Chondrocyte (in vitro differentiated cells): Measurements from ENCODE around the gene MGST2. TPM values are rescaled to one million over a fixed set of nuclear protein-coding genes. Genes with fewer than 3 reads are reported as not detected.
A peak's percentile ranks its signal among the peaks of the same experiment; 100 is the strongest.
"Not testable (repeated sequence)": the region's sequence is repeated elsewhere in the genome, so short reads cannot be mapped to it uniquely, and the experiment has no call there.

Source experiments
- DNase-seq: peaks from one replicate; pipeline ENCODE4 v3.0.0; 2021; ENCODE audit warnings: mixed read lengths, low spot score
- H3K27ac Mint-ChIP-seq: one replicate; pipeline ENCODE4 v1.8.0; 2021; ENCODE audit warnings: mild to moderate bottlenecking, moderate library complexity, mixed read lengths; ENCODE audit not compliant: unreplicated experiment
- H3K27me3 Mint-ChIP-seq: 2 replicates; pipeline ENCODE4 v1.8.0; 2021; ENCODE audit warnings: low read depth, mixed read lengths
- H3K36me3 Mint-ChIP-seq: 2 replicates; pipeline ENCODE4 v1.8.0; 2021; ENCODE audit warnings: low read depth, mixed read lengths
- H3K4me1 Mint-ChIP-seq: 2 replicates; pipeline ENCODE4 v1.8.0; 2021; ENCODE audit warnings: low read depth, mild to moderate bottlenecking, mixed read lengths
- H3K4me3 Mint-ChIP-seq: one replicate; pipeline ENCODE4 v1.8.0; 2021; ENCODE audit warnings: mild to moderate bottlenecking, moderate library complexity, mixed read lengths; ENCODE audit not compliant: unreplicated experiment
- H3K9me3 Mint-ChIP-seq: 2 replicates; pipeline ENCODE4 v1.8.0; 2021; ENCODE audit warnings: low read depth, mixed read lengths
- total RNA-seq: library from RNA; stranded (reverse); gene quantifications from 3 replicates; pipeline ENCODE4 v1.2.1, GENCODE V29; 2021
- TF ChIP-seq, protein P1 (sequence below): fragments of 200-600 bp; sonication (generic); IDR thresholded peaks from 2 replicates; pipeline ENCODE4 v1.5.0; 2021; ENCODE audit warnings: antibody characterized with exemption, mild to moderate bottlenecking, moderate library complexity

Gene MGST2
- total RNA-seq, 1 donor from 2014 or later, result 23.7 TPM

DNA sequence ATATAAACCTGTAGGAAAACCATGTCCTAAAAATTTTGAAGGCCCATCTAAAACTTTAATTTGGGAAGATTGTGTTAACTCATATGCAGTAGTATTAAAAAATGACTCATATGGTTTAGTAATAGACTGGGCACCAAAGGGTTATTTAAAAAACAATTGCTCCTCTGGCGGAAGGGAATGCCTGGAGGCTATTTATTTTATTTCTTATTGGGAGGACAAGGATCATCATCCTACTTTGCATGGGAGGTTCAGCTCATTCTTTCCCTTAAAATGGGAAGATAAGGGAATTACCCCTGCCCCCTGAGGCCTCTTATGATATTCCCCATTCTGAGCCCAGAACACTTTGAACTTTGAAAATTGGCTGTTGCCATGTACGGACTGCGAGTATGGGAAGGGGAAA, 29.7 kb upstream of the MGST2 start:
- H3K27me3 Mint-ChIP-seq, result peaks cover 10% of the 10 kb centered on the region
- no peak overlapping the region for H3K27ac Mint-ChIP-seq
- TF ChIP-seq, protein P1, sequence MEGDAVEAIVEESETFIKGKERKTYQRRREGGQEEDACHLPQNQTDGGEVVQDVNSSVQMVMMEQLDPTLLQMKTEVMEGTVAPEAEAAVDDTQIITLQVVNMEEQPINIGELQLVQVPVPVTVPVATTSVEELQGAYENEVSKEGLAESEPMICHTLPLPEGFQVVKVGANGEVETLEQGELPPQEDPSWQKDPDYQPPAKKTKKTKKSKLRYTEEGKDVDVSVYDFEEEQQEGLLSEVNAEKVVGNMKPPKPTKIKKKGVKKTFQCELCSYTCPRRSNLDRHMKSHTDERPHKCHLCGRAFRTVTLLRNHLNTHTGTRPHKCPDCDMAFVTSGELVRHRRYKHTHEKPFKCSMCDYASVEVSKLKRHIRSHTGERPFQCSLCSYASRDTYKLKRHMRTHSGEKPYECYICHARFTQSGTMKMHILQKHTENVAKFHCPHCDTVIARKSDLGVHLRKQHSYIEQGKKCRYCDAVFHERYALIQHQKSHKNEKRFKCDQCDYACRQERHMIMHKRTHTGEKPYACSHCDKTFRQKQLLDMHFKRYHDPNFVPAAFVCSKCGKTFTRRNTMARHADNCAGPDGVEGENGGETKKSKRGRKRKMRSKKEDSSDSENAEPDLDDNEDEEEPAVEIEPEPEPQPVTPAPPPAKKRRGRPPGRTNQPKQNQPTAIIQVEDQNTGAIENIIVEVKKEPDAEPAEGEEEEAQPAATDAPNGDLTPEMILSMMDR, result no peak
- H3K36me3 Mint-ChIP-seq, result peaks cover 6% of the 10 kb centered on the region
- DNase-seq, result no peak
- no peak overlapping the region for H3K4me3 Mint-ChIP-seq
- peaks cover 15% of the 10 kb centered on the region for H3K9me3 Mint-ChIP-seq
- peaks cover 2% of the 10 kb centered on the region for H3K4me1 Mint-ChIP-seq

DNA sequence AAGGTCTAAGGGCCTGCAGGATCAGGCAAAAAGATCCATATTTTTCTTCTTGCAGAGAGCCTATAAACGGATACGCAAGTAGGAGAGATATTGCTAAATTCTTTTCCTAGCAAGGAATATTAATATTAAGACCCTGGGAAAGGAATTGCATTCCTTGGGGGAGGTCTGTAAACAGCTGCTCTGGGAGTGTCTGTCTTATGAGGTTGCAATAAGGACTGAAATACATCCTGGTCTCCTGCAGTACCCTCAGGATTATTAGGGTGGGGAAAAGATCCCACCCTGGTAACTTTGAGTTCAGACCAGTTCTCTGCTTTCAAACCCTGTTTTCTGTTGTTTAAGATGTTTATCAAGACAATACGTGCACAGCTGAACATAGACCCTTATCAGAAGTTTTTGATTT, 27.3 kb upstream of the MGST2 start:
- not testable (repeated sequence) for H3K4me3 Mint-ChIP-seq, H3K27ac Mint-ChIP-seq, H3K27me3 Mint-ChIP-seq, DNase-seq, H3K36me3 Mint-ChIP-seq
- Mint-ChIP-seq H3K9me3 (peaks cover 15% of the 10 kb centered on the region), H3K4me1 (peaks cover 18% of the 10 kb centered on the region)

GRCh38 chr4:139639654-139640053, 26.0 kb upstream of the MGST2 start:
- DNase-seq, result no peak
- peaks cover 15% of the 10 kb centered on the region for H3K4me1 Mint-ChIP-seq
- H3K9me3 Mint-ChIP-seq, result peaks cover 15% of the 10 kb centered on the region
- no peaks in the 10 kb centered on the region for H3K27me3 Mint-ChIP-seq
- peaks cover 6% of the 10 kb centered on the region for H3K36me3 Mint-ChIP-seq
- TF ChIP-seq, protein P1, result no peak
- H3K27ac Mint-ChIP-seq, result no peak overlapping the region
- no peak overlapping the region for H3K4me3 Mint-ChIP-seq

GRCh38 chr4:139641218-139641617, 24.4 kb upstream of the MGST2 start:
- H3K36me3 Mint-ChIP-seq, result peaks cover 6% of the 10 kb centered on the region
- peaks cover 15% of the 10 kb centered on the region for H3K9me3 Mint-ChIP-seq
- H3K4me3 Mint-ChIP-seq, result no peak overlapping the region
- H3K4me1 Mint-ChIP-seq, result peaks cover 15% of the 10 kb centered on the region
- H3K27me3 Mint-ChIP-seq, result no peaks in the 10 kb centered on the region
- TF ChIP-seq, protein P1, result no peak
- no peak overlapping the region for H3K27ac Mint-ChIP-seq
- no peak for DNase-seq

- no peak for DNase-seq
- Mint-ChIP-seq H3K27me3 (no peaks in the 10 kb centered on the region), H3K4me3 (no peak overlapping the region), H3K27ac (peak overlapping the region; percentile 60), H3K4me1 (peaks cover 15% of the 10 kb centered on the region), H3K9me3 (peaks cover 14% of the 10 kb centered on the region), H3K36me3 (peaks cover 6% of the 10 kb centered on the region)
- TF ChIP-seq, protein P1, result no peak
These were observed 23.3 kb upstream of the MGST2 start for GRCh38 chr4:139642364-139642763.

DNA sequence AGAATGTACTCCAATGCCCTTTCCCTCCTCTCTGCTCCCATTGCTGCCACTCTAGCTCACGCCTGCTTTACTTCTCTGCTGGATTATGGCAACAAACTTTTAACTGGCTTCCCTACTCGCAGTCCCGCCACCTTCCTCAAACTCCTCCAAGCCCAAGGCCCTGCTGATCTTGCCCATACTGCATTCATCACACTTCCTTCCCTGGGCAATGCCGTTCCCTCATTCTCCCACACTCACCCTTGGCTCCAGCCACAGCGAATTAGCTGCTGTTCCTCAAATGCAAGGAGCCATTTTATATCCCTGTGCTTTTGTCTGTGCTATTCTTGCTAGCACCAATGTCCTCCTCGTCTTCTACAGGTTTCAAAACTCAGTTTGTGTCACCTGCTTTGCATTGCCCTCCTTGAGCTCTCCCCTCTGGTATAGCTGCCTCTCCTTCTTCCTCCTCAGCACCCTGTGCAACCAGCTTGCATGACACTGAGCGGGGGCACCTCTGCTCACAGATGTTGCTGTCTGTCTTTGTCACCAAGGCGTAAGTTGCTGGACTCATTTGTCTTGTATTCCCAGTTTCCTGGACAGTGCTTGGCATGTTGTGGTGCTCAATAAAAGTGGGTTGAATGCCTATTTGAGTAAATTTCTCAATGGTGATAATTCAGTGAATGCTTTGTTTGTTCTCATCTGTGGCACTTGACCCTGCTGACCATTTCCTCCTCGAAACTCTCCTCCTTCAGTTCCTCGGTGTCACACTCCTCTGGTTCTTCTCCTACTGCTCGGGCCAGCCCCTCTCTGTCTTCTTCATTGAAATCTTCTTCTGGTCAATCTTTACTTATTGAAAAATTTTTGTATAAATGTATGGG, 22.4 kb upstream of the MGST2 start:
- no peak overlapping the region for H3K4me3 Mint-ChIP-seq
- H3K27me3 Mint-ChIP-seq, result no peaks in the 10 kb centered on the region
- peaks cover 15% of the 10 kb centered on the region for H3K4me1 Mint-ChIP-seq
- H3K9me3 Mint-ChIP-seq, result peaks cover 10% of the 10 kb centered on the region
- TF ChIP-seq, protein P1, result no peak
- peaks cover 6% of the 10 kb centered on the region for H3K36me3 Mint-ChIP-seq
- DNase-seq, result no peak
- H3K27ac Mint-ChIP-seq, result peak overlapping the region; percentile 60
